H1 (cell line): ENCODE data around the gene TRDN. TPM values are rescaled to one million over a fixed set of nuclear protein-coding genes. Genes with fewer than 3 reads are reported as not detected.

Experiments used
- CTCF ChIA-PET: fragments of 300-600 bp; sonication (Branson Sonifier 250); formaldehyde crosslinking; loops from one replicate; lab custom pipeline; 2021; ENCODE audit not compliant: partially characterized antibody; lab: Charles Lee
- POLR2A ChIA-PET: fragments of 300-600 bp; sonication (Branson Sonifier 250); formaldehyde crosslinking; loops from one replicate; lab custom pipeline; 2021; ENCODE audit warnings: inconsistent platforms; ENCODE audit not compliant: partially characterized antibody; lab: Charles Lee
- DNase-seq, 2 experiments: peaks; one replicate each; pipeline versions ENCODE4 v3.0.0 to v3.0.0-alpha.2; 2010 to 2022; ENCODE audit warnings: low spot score in 2 of 2, low read depth in 1 of 2, mixed read lengths in 1 of 2
- FAIRE-seq: peaks from 2 replicates; lab custom pipeline; 2011; peaks lifted over from hg19 to GRCh38; lab: Jason Lieb, UNC
- H2AFZ ChIP-seq: 2 replicates; pipeline ENCODE4 v1.8.1; 2012; ENCODE audit warnings: low read length, inconsistent platforms
- H2AK5ac ChIP-seq: 2 replicates; pipeline ENCODE4 v1.6.1; 2013; ENCODE audit warnings: low read depth, low read length
- H2BK120ac ChIP-seq: replicated peaks from 2 replicates; pipeline ENCODE3; 2013; ENCODE audit warnings: low read depth, low read length, inconsistent platforms
- H2BK12ac ChIP-seq: 2 replicates; pipeline ENCODE4 v1.6.1; 2013; ENCODE audit warnings: low read depth, low read length
- H2BK15ac ChIP-seq: 2 replicates; pipeline ENCODE4 v1.6.1; 2013; ENCODE audit warnings: low read length
- H2BK20ac ChIP-seq: 2 replicates; pipeline ENCODE4 v1.6.1; 2013; ENCODE audit warnings: low read length
- H2BK5ac ChIP-seq: 2 replicates; pipeline ENCODE4 v1.6.1; 2013; ENCODE audit warnings: low read depth, low read length
- H3K14ac ChIP-seq: 2 replicates; pipeline ENCODE4 v1.6.1; 2013; ENCODE audit warnings: inconsistent platforms; ENCODE audit not compliant: insufficient read length
- H3K18ac ChIP-seq: 2 replicates; pipeline ENCODE4 v1.6.1; 2013; ENCODE audit warnings: low read length; ENCODE audit errors: extremely low read depth
- H3K23ac ChIP-seq: 2 replicates; pipeline ENCODE4 v1.6.1; 2013; ENCODE audit warnings: inconsistent platforms; ENCODE audit not compliant: insufficient read length
- H3K23me2 ChIP-seq: 2 replicates; pipeline ENCODE4 v1.6.1; 2013; ENCODE audit warnings: low read depth, low read length
- H3K27ac ChIP-seq: 2 replicates; pipeline ENCODE4 v1.6.1; 2011; ENCODE audit warnings: low read depth, low read length, inconsistent platforms
- H3K27me3 ChIP-seq, 4 experiments: replicated peaks in 1 of 4; 1 replicate in 1 of 4; 2 replicates in 3 of 4; pipeline versions ENCODE4 v1.6.1 to v1.8.1; 2011 to 2013; ENCODE audit warnings: low read length in 3 of 4, mild to moderate bottlenecking in 3 of 4, inconsistent platforms in 2 of 4, mixed read lengths in 2 of 4, moderate library complexity in 1 of 4; ENCODE audit not compliant: control insufficient read depth in 3 of 4, insufficient read depth in 3 of 4; ENCODE audit errors: extremely low read depth in 1 of 4
- H3K36me3 ChIP-seq, 4 experiments: 2 replicates each; pipeline versions ENCODE4 v1.6.1 to v1.8.1; 2011 to 2013; ENCODE audit warnings: mild to moderate bottlenecking in 4 of 4, low read length in 3 of 4, moderate library complexity in 2 of 4, control low read depth in 1 of 4, inconsistent platforms in 1 of 4; ENCODE audit not compliant: insufficient read depth in 4 of 4, control insufficient read depth in 2 of 4
- H3K4ac ChIP-seq: replicated peaks from 2 replicates; pipeline ENCODE3; 2013; ENCODE audit warnings: low read length, low read depth, mixed read lengths, inconsistent platforms; ENCODE audit not compliant: insufficient read length
- H3K4me1 ChIP-seq, 4 experiments: replicated peaks in 1 of 4; 1 replicate in 1 of 4; 2 replicates in 3 of 4; pipeline versions ENCODE4 v1.6.1 to v1.8.1; 2011 to 2013; ENCODE audit warnings: low read length in 3 of 4, inconsistent platforms in 2 of 4, mixed read lengths in 1 of 4; ENCODE audit not compliant: insufficient read depth in 4 of 4, control insufficient read depth in 3 of 4
- H3K4me2 ChIP-seq, 2 experiments: 2 replicates each; pipeline versions ENCODE4 v1.6.1 to v1.8.1; 2011 to 2013; ENCODE audit warnings: low read depth in 2 of 2, low read length in 2 of 2, control low read depth in 1 of 2, inconsistent platforms in 1 of 2, mild to moderate bottlenecking in 1 of 2; ENCODE audit not compliant: insufficient read depth in 1 of 2
- H3K4me3 ChIP-seq, 4 experiments: fragments of 200-600, 300-600 bp in 1 of 4; sonication (generic), shearing (Covaris generic), sonication (Bioruptor Twin) in 1 of 4; 2 replicates each; pipeline versions ENCODE4 v1.5.1 to v1.8.1; 2011 to 2016; ENCODE audit warnings: low read length in 4 of 4, low read depth in 3 of 4, control low read depth in 2 of 4, inconsistent platforms in 2 of 4, mild to moderate bottlenecking in 2 of 4, mixed read lengths in 1 of 4, moderate library complexity in 1 of 4; ENCODE audit not compliant: insufficient read depth in 2 of 4; ENCODE audit errors: extremely low read depth in 1 of 4
- H3K56ac ChIP-seq: replicated peaks from 2 replicates; pipeline ENCODE3; 2013; ENCODE audit warnings: low read depth, mild to moderate bottlenecking, mixed read lengths, low read length, inconsistent platforms; ENCODE audit not compliant: insufficient read length
- H3K79me1 ChIP-seq: 2 replicates; pipeline ENCODE4 v1.6.1; 2013; ENCODE audit warnings: low read depth, low read length, control low read depth
- H3K79me2 ChIP-seq, 2 experiments: 2 replicates each; pipeline versions ENCODE4 v1.6.1 to v1.8.1; 2012 to 2013; ENCODE audit warnings: low read length in 2 of 2, mild to moderate bottlenecking in 2 of 2, inconsistent platforms in 1 of 2; ENCODE audit not compliant: insufficient read depth in 2 of 2, control insufficient read depth in 1 of 2
- H3K9ac ChIP-seq, 4 experiments: replicated peaks in 1 of 4; 1 replicate in 1 of 4; 2 replicates in 3 of 4; pipeline versions ENCODE4 v1.6.1 to v1.8.1; 2011 to 2013; ENCODE audit warnings: low read depth in 3 of 4, low read length in 3 of 4, control low read depth in 2 of 4, mild to moderate bottlenecking in 2 of 4, moderate library complexity in 2 of 4, inconsistent platforms in 1 of 4; ENCODE audit errors: extremely low read depth in 1 of 4
- H3K9me3 ChIP-seq, 2 experiments: 2 replicates each; pipeline versions ENCODE4 v1.6.1 to v1.8.1; 2012 to 2013; ENCODE audit warnings: mild to moderate bottlenecking in 2 of 2, moderate library complexity in 2 of 2, control low read depth in 1 of 2, inconsistent platforms in 1 of 2, low read depth in 1 of 2, low read length in 1 of 2, mixed read lengths in 1 of 2; ENCODE audit not compliant: insufficient read depth in 2 of 2
- H4K20me1 ChIP-seq, 2 experiments: replicated peaks in 1 of 2; 2 replicates each; pipeline versions ENCODE3 to v1.8.1; 2011 to 2013; ENCODE audit warnings: inconsistent platforms in 2 of 2, low read length in 2 of 2, mild to moderate bottlenecking in 1 of 2; ENCODE audit not compliant: insufficient read depth in 2 of 2, control insufficient read depth in 1 of 2
- H4K5ac ChIP-seq: 2 replicates; pipeline ENCODE4 v1.6.1; 2013; ENCODE audit warnings: low read length, low read depth, mixed read lengths, inconsistent platforms; ENCODE audit not compliant: insufficient read length
- H4K8ac ChIP-seq: 2 replicates; pipeline ENCODE4 v1.8.0; 2013; ENCODE audit warnings: mild to moderate bottlenecking, moderate library complexity, low read length, inconsistent platforms; ENCODE audit not compliant: insufficient read depth; ENCODE audit errors: extremely low read depth
- H4K91ac ChIP-seq: replicated peaks from 2 replicates; pipeline ENCODE3; 2013; ENCODE audit warnings: low read length, mixed read lengths, inconsistent platforms; ENCODE audit not compliant: insufficient read length
- CHD2 ChIP-seq: IDR thresholded peaks from 2 replicates; pipeline ENCODE4 v1.6.1; 2012; ENCODE audit warnings: low read length, improper control_type of control experiment
- CTCF ChIP-seq, 3 experiments: IDR thresholded peaks; 1 replicate in 2 of 3; 2 replicates in 1 of 3; pipeline versions ENCODE4 v1.5.1 to v1.6.1; 2011; ENCODE audit warnings: low read length in 3 of 3, mild to moderate bottlenecking in 3 of 3, inconsistent platforms in 2 of 3, low read depth in 1 of 3, moderate library complexity in 1 of 3; ENCODE audit not compliant: insufficient read depth in 1 of 3; ENCODE audit errors: control extremely low read depth in 1 of 3
- EZH2 ChIP-seq: fragments of 200-600 bp; sonication (generic); IDR thresholded peaks from 2 replicates; pipeline ENCODE4 v1.7.1; 2012; ENCODE audit warnings: low read depth, mild to moderate bottlenecking, moderate library complexity, low read length, inconsistent platforms; ENCODE audit not compliant: severe bottlenecking
- KDM5A ChIP-seq: fragments of 200-600 bp; IDR thresholded peaks from 2 replicates; pipeline ENCODE4 v1.7.1; 2012; ENCODE audit warnings: mild to moderate bottlenecking, low read length, inconsistent platforms, mixed read lengths
- NRF1 ChIP-seq: IDR thresholded peaks from 2 replicates; pipeline ENCODE4 v1.6.1; 2011; ENCODE audit warnings: mild to moderate bottlenecking, low read depth, low read length, improper control_type of control experiment
- RAD21 ChIP-seq, 2 experiments: IDR thresholded peaks in 1 of 2; conservative IDR thresholded peaks in 1 of 2; 2 replicates each; pipeline ENCODE4 v1.6.1; 2011; ENCODE audit warnings: low read depth in 2 of 2, low read length in 2 of 2, improper control_type of control experiment in 1 of 2, inconsistent platforms in 1 of 2, mild to moderate bottlenecking in 1 of 2, moderate library complexity in 1 of 2
- RNF2 ChIP-seq: fragments of 200-900, 300-1000 bp; sonication (generic); IDR thresholded peaks from 2 replicates; pipeline ENCODE4 v1.7.1; 2016; ENCODE audit warnings: borderline replicate concordance, low read depth, mild to moderate bottlenecking, antibody characterized with exemption, low read length; ENCODE audit not compliant: poor library complexity, severe bottlenecking; ENCODE audit errors: missing control alignments
- SP4 ChIP-seq: IDR thresholded peaks from 2 replicates; pipeline ENCODE4 v1.6.1; 2012; ENCODE audit warnings: low read length, inconsistent platforms
- YY1 ChIP-seq: IDR thresholded peaks from 2 replicates; pipeline ENCODE4 v1.6.1; 2011; ENCODE audit warnings: low read depth, mild to moderate bottlenecking, low read length
- WGBS, 2 experiments: shearing (Covaris generic) in 1 of 2; methylation state at CpG; one replicate each; pipeline versions ENCODE4 v1.1.6 to v1.1.7; 2013 to 2015; ENCODE audit warnings: low lambda C conversion rate in 2 of 2, mixed read lengths in 2 of 2, inconsistent platforms in 1 of 2, low coverage in 1 of 2, missing lambda C conversion rate in 1 of 2; ENCODE audit not compliant: insufficient replicate concordance in 2 of 2, insufficient coverage in 1 of 2, insufficient read length in 1 of 2; ENCODE audit errors: extremely low coverage in 1 of 2, missing lambda C conversion rate in 1 of 2; 5-methylcytosine and 5-hydroxymethylcytosine counted together
- polyA plus RNA-seq, 7 experiments: library from polyadenylated mRNA; depleted of rRNA in 3 of 7; stranded (reverse) in 5 of 7; unstranded in 2 of 7; fragments of >200 nt in 5 of 7; fragments of 200-250 nt in 2 of 7; gene quantifications; 1 replicate in 5 of 7; 2 replicates in 1 of 7; 4 replicates in 1 of 7; pipeline versions ENCODE4 v1.2.1 to v1.2.3, GENCODE V29; 2011 to 2013; ENCODE audit warnings: missing spikeins in 2 of 7, mixed read lengths in 2 of 7
- total RNA-seq: library from RNA; stranded (reverse); fragmentation: NEBNext Ultra II Directional; extraction: Animal tissue kit (Norgen Biotek cat#: 25700); gene quantifications from 2 replicates; pipeline ENCODE4 v1.2.1, GENCODE V29; 2021

Gene TRDN
- total and polyA plus RNA-seq, 2 of the 8 experiments (the other 6 are each of a cell fraction or from before 2014, with no cell fraction given): 1.6 to 41.6 TPM

GRCh38 chr6:123415844-123416468, 220.8 kb downstream of the TRDN start:
- FAIRE-seq (peak; percentile 82), DNase-seq (peak in 1 of 2 experiments; percentile 58)
- Histone ChIP-seq H3K23ac (no peak overlapping the region), H2BK12ac (no peak overlapping the region), H4K20me1 (no peaks in the 10 kb centered on the region), H3K9ac (no peak overlapping the region), H3K23me2 (no peaks in the 10 kb centered on the region; the same call in 1 of the 2 replicates), H2AK5ac (no peak overlapping the region), H3K27me3 (no peaks in the 10 kb centered on the region), H3K27ac (no peak overlapping the region), H3K79me1 (no peaks in the 10 kb centered on the region), H3K4me2 (no peak overlapping the region), H3K4me3 (no peak overlapping the region), H2AFZ (no peak overlapping the region), H3K36me3 (no peaks in the 10 kb centered on the region), H2BK15ac (no peak overlapping the region), H3K4me1 (peaks cover 0 to 5% (median 2%) of the 10 kb centered on the region in 4 experiments; a peak in 2 of 7 replicates), H3K9me3 (no peaks in the 10 kb centered on the region), H2BK120ac (no peak overlapping the region), H2BK5ac (no peak overlapping the region), H4K8ac (no peak overlapping the region), H3K14ac (no peak overlapping the region), H4K91ac (no peak overlapping the region), H2BK20ac (no peak overlapping the region), H3K79me2 (no peaks in the 10 kb centered on the region), H3K56ac (no peak overlapping the region), H3K18ac (no peak overlapping the region), H4K5ac (no peak overlapping the region), H3K4ac (no peak overlapping the region)
- POLR2A ChIA-PET: no interaction called here
- 18% methylated on average over 6 of the region's 6 CpGs; no CpG with 5 or more reads in 1 of the 2 experiments for WGBS, 2 experiments
- CTCF ChIA-PET: interaction anchor here (0.7 to 5.7 kb wide), 9 partner anchors 9 to 547 kb away, joined by 3 to 56 read pairs (median 4); no protein-coding TSS in a partner anchor
- TF ChIP-seq KDM5A: no peak
- TF ChIP-seq RAD21 (IDR thresholded peaks at IDR 0.05 in 1 of 2, conservative IDR thresholded peaks at IDR 0.05 in 1 of 2; ENCODE audit: low read depth in 2 of 2, low read length in 2 of 2): peak; percentile 82 to 83
- TF ChIP-seq EZH2: no peak
- TF ChIP-seq RNF2: no peak
- no peak for TF ChIP-seq YY1
- TF ChIP-seq SP4: no peak
- TF ChIP-seq CTCF (IDR thresholded peaks at IDR 0.05; ENCODE audit: control extremely low read depth in 1 of 3, insufficient read depth in 1 of 3, low read depth in 1 of 3, low read length in 3 of 3): peak in 2 of 3 experiments; percentile 49 to 64; a peak in 3 of 4 replicates
- no peak for TF ChIP-seq CHD2
- TF ChIP-seq NRF1: no peak
